ENCODE measurements around the gene COL5A1. TPM values are rescaled to one million over a fixed set of nuclear protein-coding genes. Genes with fewer than 3 reads are reported as not detected.

Gene COL5A1
- total RNA-seq, 1 donor: 801 TPM

DNA sequence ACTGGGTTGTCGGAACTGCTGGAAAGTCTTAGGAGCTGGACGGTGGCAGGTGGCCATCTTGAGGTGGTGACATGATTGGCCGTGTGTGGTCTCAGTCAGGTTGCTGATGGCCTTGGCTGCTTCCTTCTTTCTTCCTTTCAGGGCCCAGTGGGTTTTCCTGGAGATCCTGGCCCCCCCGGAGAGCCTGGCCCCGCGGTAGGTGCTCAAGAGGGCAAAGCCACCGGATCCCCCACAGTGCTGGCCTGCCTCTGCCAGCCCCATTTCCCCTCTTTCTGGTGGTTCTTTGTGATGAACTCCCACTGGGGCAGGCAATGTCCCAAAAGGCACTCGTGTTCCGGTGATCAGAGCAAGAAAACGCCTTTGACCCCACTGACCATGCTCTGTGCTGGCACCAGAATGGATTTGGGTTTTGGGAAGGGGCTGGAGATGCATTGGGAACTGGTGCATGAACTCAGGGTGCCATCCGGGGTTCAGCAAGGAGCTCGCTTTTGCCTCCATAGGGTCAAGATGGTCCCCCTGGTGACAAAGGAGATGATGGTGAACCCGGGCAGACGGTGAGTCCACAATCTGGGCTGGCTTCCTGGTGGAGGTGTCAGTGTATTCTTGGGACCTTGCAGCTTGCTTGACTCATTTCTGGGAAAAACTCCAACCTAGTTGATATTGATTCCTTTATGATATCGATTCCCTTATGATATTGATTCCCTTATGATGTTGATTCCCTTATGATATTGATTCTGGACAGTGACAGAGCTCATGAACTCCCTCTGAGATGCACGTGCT lies 174.0 kb downstream of the COL5A1 start:
- peaks cover 41% of the 10 kb centered on the region for H4K20me1 ChIP-seq (ENCODE audit: insufficient read depth, low read length)
- H3K4me2 ChIP-seq (ENCODE audit: insufficient read depth, low read length): no peak overlapping the region
- H3K4me1 ChIP-seq (ENCODE audit: insufficient read depth, low read length): peaks cover 20% of the 10 kb centered on the region
- H3K36me3 ChIP-seq (ENCODE audit: insufficient read depth, low read length): peaks cover 98% of the 10 kb centered on the region
- peaks cover 2% of the 10 kb centered on the region for H3K79me2 ChIP-seq (ENCODE audit: insufficient read depth, low read length)
- DNase-seq (ENCODE audit: insufficient read length, low spot score, missing footprints): no peak
- H3K4me3 ChIP-seq (ENCODE audit: insufficient read depth, low read length): no peak overlapping the region
- no peaks in the 10 kb centered on the region for H3K9me3 ChIP-seq (ENCODE audit: low read depth, low read length)
- H3K27ac ChIP-seq (ENCODE audit: low read depth, low read length): no peak overlapping the region
- H3K27me3 ChIP-seq (ENCODE audit: insufficient read depth, low read length): no peaks in the 10 kb centered on the region
- H2AFZ ChIP-seq (ENCODE audit: low read length): no peak overlapping the region
- TF ChIP-seq, protein P1, sequence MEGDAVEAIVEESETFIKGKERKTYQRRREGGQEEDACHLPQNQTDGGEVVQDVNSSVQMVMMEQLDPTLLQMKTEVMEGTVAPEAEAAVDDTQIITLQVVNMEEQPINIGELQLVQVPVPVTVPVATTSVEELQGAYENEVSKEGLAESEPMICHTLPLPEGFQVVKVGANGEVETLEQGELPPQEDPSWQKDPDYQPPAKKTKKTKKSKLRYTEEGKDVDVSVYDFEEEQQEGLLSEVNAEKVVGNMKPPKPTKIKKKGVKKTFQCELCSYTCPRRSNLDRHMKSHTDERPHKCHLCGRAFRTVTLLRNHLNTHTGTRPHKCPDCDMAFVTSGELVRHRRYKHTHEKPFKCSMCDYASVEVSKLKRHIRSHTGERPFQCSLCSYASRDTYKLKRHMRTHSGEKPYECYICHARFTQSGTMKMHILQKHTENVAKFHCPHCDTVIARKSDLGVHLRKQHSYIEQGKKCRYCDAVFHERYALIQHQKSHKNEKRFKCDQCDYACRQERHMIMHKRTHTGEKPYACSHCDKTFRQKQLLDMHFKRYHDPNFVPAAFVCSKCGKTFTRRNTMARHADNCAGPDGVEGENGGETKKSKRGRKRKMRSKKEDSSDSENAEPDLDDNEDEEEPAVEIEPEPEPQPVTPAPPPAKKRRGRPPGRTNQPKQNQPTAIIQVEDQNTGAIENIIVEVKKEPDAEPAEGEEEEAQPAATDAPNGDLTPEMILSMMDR (IDR thresholded peaks at IDR 0.05; ENCODE audit: extremely low read depth, low read depth, low read length): no peak

- H3K9me3 ChIP-seq (ENCODE audit: low read depth, low read length): no peaks in the 10 kb centered on the region
- H3K4me1 ChIP-seq (ENCODE audit: insufficient read depth, low read length): peaks cover 13% of the 10 kb centered on the region
- H3K36me3 ChIP-seq (ENCODE audit: insufficient read depth, low read length): peaks cover 98% of the 10 kb centered on the region
- H3K4me3 ChIP-seq (ENCODE audit: insufficient read depth, low read length): no peak overlapping the region
- no peak overlapping the region for H2AFZ ChIP-seq (ENCODE audit: low read length)
- peaks cover 2% of the 10 kb centered on the region for H3K79me2 ChIP-seq (ENCODE audit: insufficient read depth, low read length)
- H3K4me2 ChIP-seq (ENCODE audit: insufficient read depth, low read length): no peak overlapping the region
- H4K20me1 ChIP-seq (ENCODE audit: insufficient read depth, low read length): peaks cover 41% of the 10 kb centered on the region
- no peak for DNase-seq (ENCODE audit: insufficient read length, low spot score, missing footprints)
- no peaks in the 10 kb centered on the region for H3K27me3 ChIP-seq (ENCODE audit: insufficient read depth, low read length)
- no peak overlapping the region for H3K27ac ChIP-seq (ENCODE audit: low read depth, low read length)
- TF ChIP-seq, protein P1 (IDR thresholded peaks at IDR 0.05; ENCODE audit: extremely low read depth, low read depth, low read length): no peak
These were observed 174.7 kb downstream of the COL5A1 start for GRCh38 chr9:134816264-134816663.

- Histone ChIP-seq H3K36me3 (ENCODE audit: insufficient read depth, low read length) (peaks cover 96% of the 10 kb centered on the region), H3K4me1 (ENCODE audit: insufficient read depth, low read length) (no peaks in the 10 kb centered on the region), H2AFZ (ENCODE audit: low read length) (no peak overlapping the region), H3K9me3 (ENCODE audit: low read depth, low read length) (no peaks in the 10 kb centered on the region), H3K4me2 (ENCODE audit: insufficient read depth, low read length) (no peak overlapping the region), H3K27me3 (ENCODE audit: insufficient read depth, low read length) (no peaks in the 10 kb centered on the region), H3K4me3 (ENCODE audit: insufficient read depth, low read length) (no peak overlapping the region), H3K79me2 (ENCODE audit: insufficient read depth, low read length) (peaks cover 2% of the 10 kb centered on the region), H4K20me1 (ENCODE audit: insufficient read depth, low read length) (peaks cover 36% of the 10 kb centered on the region), H3K27ac (ENCODE audit: low read depth, low read length) (no peak overlapping the region)
- DNase-seq (ENCODE audit: insufficient read length, low spot score, missing footprints): no peak
- TF ChIP-seq, protein P1 (IDR thresholded peaks at IDR 0.05; ENCODE audit: extremely low read depth, low read depth, low read length): no peak
These were observed 176.5 kb downstream of the COL5A1 start for GRCh38 chr9:134818000-134818568.

DNA sequence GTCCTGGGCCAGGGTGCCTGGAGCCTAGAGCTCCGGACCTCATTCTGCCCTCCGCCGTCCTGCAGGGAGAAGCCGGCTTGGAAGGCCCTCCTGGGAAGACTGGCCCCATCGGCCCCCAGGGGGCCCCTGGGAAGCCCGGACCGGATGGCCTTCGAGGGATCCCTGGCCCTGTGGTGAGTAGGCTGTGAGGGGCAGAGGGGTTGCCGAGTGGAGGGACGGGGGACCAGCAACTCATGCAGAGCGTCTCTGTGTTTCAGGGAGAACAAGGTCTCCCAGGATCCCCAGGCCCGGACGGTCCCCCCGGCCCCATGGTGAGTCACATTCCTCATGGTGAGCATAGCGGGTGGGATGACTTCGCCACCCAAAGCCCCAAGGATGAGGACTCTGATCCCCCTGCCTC lies 177.0 kb downstream of the COL5A1 start:
- Histone ChIP-seq H3K36me3 (ENCODE audit: insufficient read depth, low read length) (peaks cover 96% of the 10 kb centered on the region), H3K4me1 (ENCODE audit: insufficient read depth, low read length) (no peaks in the 10 kb centered on the region), H3K79me2 (ENCODE audit: insufficient read depth, low read length) (peaks cover 3% of the 10 kb centered on the region), H4K20me1 (ENCODE audit: insufficient read depth, low read length) (peaks cover 38% of the 10 kb centered on the region), H3K27ac (ENCODE audit: low read depth, low read length) (no peak overlapping the region), H3K4me3 (ENCODE audit: insufficient read depth, low read length) (no peak overlapping the region), H3K27me3 (ENCODE audit: insufficient read depth, low read length) (no peaks in the 10 kb centered on the region), H2AFZ (ENCODE audit: low read length) (no peak overlapping the region), H3K9me3 (ENCODE audit: low read depth, low read length) (no peaks in the 10 kb centered on the region), H3K4me2 (ENCODE audit: insufficient read depth, low read length) (no peak overlapping the region)
- no peak for DNase-seq (ENCODE audit: insufficient read length, low spot score, missing footprints)
- TF ChIP-seq, protein P1 (IDR thresholded peaks at IDR 0.05; ENCODE audit: extremely low read depth, low read depth, low read length): no peak

Measured in osteoblast (primary cell).